Hepatocyte (in vitro differentiated cells): Measurements from ENCODE around the gene ENOPH1. TPM values are rescaled to one million over a fixed set of nuclear protein-coding genes. Genes with fewer than 3 reads are reported as not detected.

Experiments
- DNase-seq: peaks from one replicate; pipeline ENCODE4 v3.0.0-alpha.2; 2016; ENCODE audit warnings: low spot score
- H2AFZ ChIP-seq: fragments of 200-600 bp; sonication (generic); 2 replicates; pipeline ENCODE4 v1.6.0; 2016; ENCODE audit warnings: antibody characterized with exemption, mild to moderate bottlenecking
- H3K27ac ChIP-seq: fragments of 200-600 bp; sonication (generic); 2 replicates; pipeline ENCODE4 v1.5.1; 2016; ENCODE audit warnings: mild to moderate bottlenecking
- H3K27me3 ChIP-seq: fragments of 200-600 bp; sonication (generic); 2 replicates; pipeline ENCODE4 v1.6.1; 2016
- H3K36me3 ChIP-seq: fragments of 200-600 bp; sonication (generic); replicated peaks from 2 replicates; pipeline ENCODE4 v1.5.1; 2016; ENCODE audit warnings: low read depth; ENCODE audit not compliant: insufficient read depth
- H3K4me1 ChIP-seq: fragments of 200-600 bp; sonication (generic); 2 replicates; pipeline ENCODE4 v1.5.1; 2016; ENCODE audit warnings: mild to moderate bottlenecking, moderate library complexity; ENCODE audit not compliant: insufficient read depth
- H3K4me2 ChIP-seq: fragments of 200-600 bp; sonication (generic); 2 replicates; pipeline ENCODE4 v1.6.0; 2016
- H3K4me3 ChIP-seq: fragments of 200-600 bp; sonication (generic); 2 replicates; pipeline ENCODE4 v1.5.1; 2016; ENCODE audit warnings: mild to moderate bottlenecking
- H3K79me2 ChIP-seq: fragments of 200-600 bp; sonication (generic); 2 replicates; pipeline ENCODE4 v1.6.0; 2017; ENCODE audit warnings: mild to moderate bottlenecking
- H3K9me2 ChIP-seq: fragments of 200-600 bp; sonication (generic); replicated peaks from 2 replicates; pipeline ENCODE4 v1.6.0; 2017; ENCODE audit warnings: mild to moderate bottlenecking; ENCODE audit not compliant: insufficient read depth
- H3K9me3 ChIP-seq: fragments of 200-600 bp; sonication (generic); 2 replicates; pipeline ENCODE4 v1.5.1; 2016; ENCODE audit warnings: low read depth, mild to moderate bottlenecking
- H4K20me1 ChIP-seq: fragments of 200-600 bp; sonication (generic); 2 replicates; pipeline ENCODE4 v1.6.0; 2016; ENCODE audit warnings: mild to moderate bottlenecking; ENCODE audit not compliant: insufficient read depth, poor library complexity, severe bottlenecking
- CTCF ChIP-seq: fragments of 200-600 bp; sonication (generic); IDR thresholded peaks from 2 replicates; pipeline ENCODE4 v1.5.1; 2016; ENCODE audit warnings: antibody characterized with exemption, mild to moderate bottlenecking; ENCODE audit not compliant: poor library complexity
- EZH2 ChIP-seq: fragments of 200-600 bp; sonication (generic); IDR thresholded peaks from 2 replicates; pipeline ENCODE4 v1.6.1; 2016; ENCODE audit warnings: antibody characterized with exemption, mild to moderate bottlenecking, borderline replicate concordance
- EZH2phosphoT487 ChIP-seq: fragments of 200-600 bp; sonication (generic); IDR thresholded peaks from one replicate; pipeline ENCODE4 v1.6.1; 2018; ENCODE audit warnings: antibody characterized with exemption, mild to moderate bottlenecking, low read depth, moderate library complexity; ENCODE audit not compliant: unreplicated experiment, severe bottlenecking
- WGBS: methylation state at CpG from one replicate; pipeline ENCODE4 v1.1.6; 2016; ENCODE audit warnings: low lambda C conversion rate; ENCODE audit errors: missing lambda C conversion rate; 5-methylcytosine and 5-hydroxymethylcytosine counted together
- polyA plus RNA-seq: library from polyadenylated mRNA; unstranded; fragments of >200 nt; fragmentation: Nextera tagmentation; extraction: Ambion mirVana; gene quantifications from 2 replicates; pipeline ENCODE4 v1.2.1, GENCODE V29; 2016
- total RNA-seq: library from RNA; depleted of rRNA; stranded (reverse); fragments of >200 nt; gene quantifications from 2 replicates; pipeline ENCODE4 v1.2.3, GENCODE V29; 2014

The ENOPH1 gene
- total and polyA plus RNA-seq, 2 experiments from 2014 or later = 35.9 to 59.6 TPM

- TF ChIP-seq CTCF (no peak), EZH2 (no peak), EZH2phosphoT487 (no peak)
- no peak overlapping the region for H3K4me2 ChIP-seq
- DNase-seq = no peak
- H3K79me2 ChIP-seq = peaks cover 8% of the 10 kb centered on the region
- H3K4me1 ChIP-seq = no peaks in the 10 kb centered on the region
- no peak overlapping the region for H3K4me3 ChIP-seq
- H3K27me3 ChIP-seq = no peaks in the 10 kb centered on the region
- 91% methylated on average over 3 of the region's 3 CpGs for WGBS
- H3K9me3 ChIP-seq = no peaks in the 10 kb centered on the region
- H3K9me2 ChIP-seq = no peaks in the 10 kb centered on the region
- peaks cover 22% of the 10 kb centered on the region for H4K20me1 ChIP-seq
- no peak overlapping the region for H2AFZ ChIP-seq
- H3K36me3 ChIP-seq = peaks cover 11% of the 10 kb centered on the region
- no peak overlapping the region for H3K27ac ChIP-seq
Observed at GRCh38 chr4:82419451-82419850, 10.9 kb upstream of the ENOPH1 start.

- H3K4me3 ChIP-seq = no peak overlapping the region
- H3K9me3 ChIP-seq = no peaks in the 10 kb centered on the region
- no peak for DNase-seq
- H3K9me2 ChIP-seq = no peaks in the 10 kb centered on the region
- peaks cover 10% of the 10 kb centered on the region for H3K4me1 ChIP-seq
- no peaks in the 10 kb centered on the region for H3K27me3 ChIP-seq
- H3K4me2 ChIP-seq = no peak overlapping the region
- H3K36me3 ChIP-seq = peaks cover 15% of the 10 kb centered on the region
- H2AFZ ChIP-seq = no peak overlapping the region
- no peak overlapping the region for H3K27ac ChIP-seq
- H4K20me1 ChIP-seq = peaks cover 47% of the 10 kb centered on the region
- TF ChIP-seq EZH2phosphoT487 (no peak), CTCF (no peak), EZH2 (no peak)
- 90% methylated on average over 13 of the region's 13 CpGs for WGBS
- H3K79me2 ChIP-seq = peaks cover 33% of the 10 kb centered on the region
Observed at GRCh38 chr4:82421796-82422560, 8.4 kb upstream of the ENOPH1 start.

GRCh38 chr4:82422616-82423015, 7.8 kb upstream of the ENOPH1 start:
- Histone ChIP-seq H3K4me3 (no peak overlapping the region), H3K36me3 (peaks cover 15% of the 10 kb centered on the region), H3K4me1 (peaks cover 13% of the 10 kb centered on the region), H3K9me3 (no peaks in the 10 kb centered on the region), H3K4me2 (no peak overlapping the region), H4K20me1 (peaks cover 54% of the 10 kb centered on the region), H2AFZ (no peak overlapping the region), H3K27me3 (no peaks in the 10 kb centered on the region), H3K79me2 (peaks cover 40% of the 10 kb centered on the region), H3K9me2 (no peaks in the 10 kb centered on the region), H3K27ac (no peak overlapping the region)
- no peak for TF ChIP-seq EZH2phosphoT487
- no peak for TF ChIP-seq EZH2
- no peak for TF ChIP-seq CTCF
- DNase-seq = no peak
- WGBS = 94% methylated on average over 5 of the region's 5 CpGs
